HUES6 (cell line): ENCODE measurements around the gene WDR37.

ENCODE experiments used
- H3K27ac ChIP-seq: 2 replicates; pipeline ENCODE4 v1.7.0; 2013; ENCODE audit warnings: low read depth, mild to moderate bottlenecking, low read length, inconsistent platforms
- H3K27me3 ChIP-seq: 2 replicates; pipeline ENCODE4 v1.6.1; 2013; ENCODE audit warnings: low read length; ENCODE audit not compliant: control insufficient read depth, insufficient read depth
- H3K36me3 ChIP-seq: 2 replicates; pipeline ENCODE4 v1.6.1; 2013; ENCODE audit warnings: low read length; ENCODE audit not compliant: control insufficient read depth, insufficient read depth
- H3K4me1 ChIP-seq: 2 replicates; pipeline ENCODE4 v1.6.1; 2013; ENCODE audit warnings: low read length; ENCODE audit not compliant: control insufficient read depth, insufficient read depth
- H3K4me3 ChIP-seq: 2 replicates; pipeline ENCODE4 v1.5.1; 2013; ENCODE audit warnings: low read depth, low read length
- H3K9ac ChIP-seq: one replicate; pipeline ENCODE4 v1.6.1; 2013; ENCODE audit warnings: mild to moderate bottlenecking, low read length
- H3K9me3 ChIP-seq: 2 replicates; pipeline ENCODE4 v1.6.1; 2013; ENCODE audit warnings: low read depth, low read length; ENCODE audit not compliant: control insufficient read depth, insufficient read depth

Gene WDR37

GRCh38 chr10:1124796-1125195 lies 68.6 kb downstream of the WDR37 start:
- Histone ChIP-seq H3K9me3 (no peaks in the 10 kb centered on the region), H3K4me3 (no peak overlapping the region), H3K27me3 (no peaks in the 10 kb centered on the region), H3K36me3 (peaks cover 57% of the 10 kb centered on the region), H3K4me1 (no peaks in the 10 kb centered on the region), H3K9ac (no peak overlapping the region), H3K27ac (no peak overlapping the region)

- Histone ChIP-seq H3K36me3 (peaks cover 70% of the 10 kb centered on the region), H3K9me3 (no peaks in the 10 kb centered on the region), H3K4me1 (no peaks in the 10 kb centered on the region), H3K27me3 (no peaks in the 10 kb centered on the region), H3K9ac (no peak overlapping the region), H3K4me3 (no peak overlapping the region), H3K27ac (no peak overlapping the region)
Observed at GRCh38 chr10:1126461-1126860, 70.3 kb downstream of the WDR37 start.

- H3K4me1 ChIP-seq: no peaks in the 10 kb centered on the region
- peaks cover 60% of the 10 kb centered on the region for H3K36me3 ChIP-seq
- H3K27ac ChIP-seq: no peak overlapping the region
- H3K9me3 ChIP-seq: no peaks in the 10 kb centered on the region
- no peaks in the 10 kb centered on the region for H3K27me3 ChIP-seq
- H3K4me3 ChIP-seq: no peak overlapping the region
- no peak overlapping the region for H3K9ac ChIP-seq
Observed at GRCh38 chr10:1127629-1128028, 71.4 kb downstream of the WDR37 start.

- Histone ChIP-seq H3K9ac (no peak overlapping the region), H3K9me3 (no peaks in the 10 kb centered on the region), H3K27ac (no peak overlapping the region), H3K4me3 (no peak overlapping the region), H3K27me3 (no peaks in the 10 kb centered on the region), H3K4me1 (no peaks in the 10 kb centered on the region), H3K36me3 (peaks cover 60% of the 10 kb centered on the region)
Observed at GRCh38 chr10:1128115-1128514, 71.9 kb downstream of the WDR37 start.

GRCh38 chr10:1128649-1129048 lies 72.5 kb downstream of the WDR37 start:
- H3K4me1 ChIP-seq: no peaks in the 10 kb centered on the region
- H3K9ac ChIP-seq: no peak overlapping the region
- H3K36me3 ChIP-seq: peaks cover 60% of the 10 kb centered on the region
- no peak overlapping the region for H3K4me3 ChIP-seq
- H3K27ac ChIP-seq: no peak overlapping the region
- no peaks in the 10 kb centered on the region for H3K9me3 ChIP-seq
- H3K27me3 ChIP-seq: no peaks in the 10 kb centered on the region

GRCh38 chr10:1130226-1130625 lies 74.0 kb downstream of the WDR37 start:
- H3K27ac ChIP-seq: no peak overlapping the region
- H3K4me1 ChIP-seq: no peaks in the 10 kb centered on the region
- no peak overlapping the region for H3K9ac ChIP-seq
- peaks cover 45% of the 10 kb centered on the region for H3K36me3 ChIP-seq
- H3K27me3 ChIP-seq: no peaks in the 10 kb centered on the region
- H3K4me3 ChIP-seq: no peak overlapping the region
- H3K9me3 ChIP-seq: no peaks in the 10 kb centered on the region

- H3K4me3 ChIP-seq: no peak overlapping the region
- no peaks in the 10 kb centered on the region for H3K4me1 ChIP-seq
- no peaks in the 10 kb centered on the region for H3K27me3 ChIP-seq
- peaks cover 40% of the 10 kb centered on the region for H3K36me3 ChIP-seq
- H3K9ac ChIP-seq: no peak overlapping the region
- H3K9me3 ChIP-seq: no peaks in the 10 kb centered on the region
- H3K27ac ChIP-seq: no peak overlapping the region
Observed at GRCh38 chr10:1130995-1131790, 75.0 kb downstream of the WDR37 start.

GRCh38 chr10:1132584-1132983 lies 76.4 kb downstream of the WDR37 start:
- no peak overlapping the region for H3K27ac ChIP-seq
- H3K36me3 ChIP-seq: peaks cover 34% of the 10 kb centered on the region
- no peak overlapping the region for H3K4me3 ChIP-seq
- no peak overlapping the region for H3K9ac ChIP-seq
- no peaks in the 10 kb centered on the region for H3K4me1 ChIP-seq
- H3K9me3 ChIP-seq: no peaks in the 10 kb centered on the region
- no peaks in the 10 kb centered on the region for H3K27me3 ChIP-seq

- H3K36me3 ChIP-seq: peaks cover 29% of the 10 kb centered on the region
- no peak overlapping the region for H3K9ac ChIP-seq
- H3K4me3 ChIP-seq: no peak overlapping the region
- no peaks in the 10 kb centered on the region for H3K4me1 ChIP-seq
- H3K27ac ChIP-seq: no peak overlapping the region
- peaks cover 3% of the 10 kb centered on the region; the same call in 1 of the 2 replicates for H3K9me3 ChIP-seq
- H3K27me3 ChIP-seq: no peaks in the 10 kb centered on the region
Observed at GRCh38 chr10:1133495-1134045, 77.4 kb downstream of the WDR37 start.

GRCh38 chr10:1134156-1134555 lies 78.0 kb downstream of the WDR37 start:
- no peak overlapping the region for H3K27ac ChIP-seq
- no peak overlapping the region for H3K9ac ChIP-seq
- peaks cover 3% of the 10 kb centered on the region; the same call in 1 of the 2 replicates for H3K9me3 ChIP-seq
- H3K36me3 ChIP-seq: peaks cover 23% of the 10 kb centered on the region
- no peak overlapping the region for H3K4me3 ChIP-seq
- no peaks in the 10 kb centered on the region for H3K27me3 ChIP-seq
- no peaks in the 10 kb centered on the region for H3K4me1 ChIP-seq

- H3K4me3 ChIP-seq: no peak overlapping the region
- H3K9me3 ChIP-seq: peaks cover 3% of the 10 kb centered on the region; the same call in 1 of the 2 replicates
- H3K9ac ChIP-seq: no peak overlapping the region
- H3K27ac ChIP-seq: no peak overlapping the region
- H3K4me1 ChIP-seq: no peaks in the 10 kb centered on the region
- H3K27me3 ChIP-seq: no peaks in the 10 kb centered on the region
- H3K36me3 ChIP-seq: peaks cover 4% of the 10 kb centered on the region; the same call in 1 of the 2 replicates
Observed at GRCh38 chr10:1136268-1136667, 80.1 kb downstream of the WDR37 start.
